ENCODE data around the gene RYR2.

RYR2 gene

DNA sequence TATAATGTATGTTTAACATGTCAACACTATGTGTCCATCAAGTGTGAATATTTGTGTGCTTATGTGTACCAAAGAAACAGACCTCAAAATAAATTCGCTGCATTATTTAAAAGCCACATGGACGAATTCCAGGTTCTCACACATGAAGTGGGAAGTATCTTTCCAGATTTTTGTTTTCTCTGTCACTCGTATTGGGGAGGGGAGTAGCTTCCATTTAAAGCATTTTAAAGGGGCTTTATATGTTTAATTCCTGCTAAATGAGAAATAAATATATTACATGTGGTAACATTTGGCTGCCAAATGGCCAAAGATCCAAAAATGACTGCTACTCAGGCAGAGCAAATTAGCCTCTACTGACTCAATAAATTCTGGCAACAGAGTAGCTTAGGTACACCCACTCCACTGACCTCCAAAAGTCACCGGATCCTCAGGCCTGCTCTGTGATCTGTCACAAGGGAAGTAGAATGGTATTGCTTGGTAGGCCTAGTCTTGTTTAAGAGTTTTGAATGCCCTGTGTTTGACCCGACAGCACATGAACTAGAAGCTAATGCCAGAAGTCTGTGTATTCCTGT is 670.7 kb downstream of the RYR2 start:
- H3K27ac ChIP-seq (ENCODE audit: low read length), result no peak overlapping the region
- H3K9me3 ChIP-seq (ENCODE audit: insufficient read depth, low read length), result no peaks in the 10 kb centered on the region
- H3K4me2 ChIP-seq (ENCODE audit: low read length), result no peak overlapping the region
- no peak overlapping the region for H2AFZ ChIP-seq (ENCODE audit: low read depth, low read length)
- no peaks in the 10 kb centered on the region for H3K36me3 ChIP-seq (replicated peaks; ENCODE audit: low read depth, low read length)
- H3K4me1 ChIP-seq (ENCODE audit: low read length), result peaks cover 24% of the 10 kb centered on the region
- H4K20me1 ChIP-seq (ENCODE audit: insufficient read depth, low read length), result no peaks in the 10 kb centered on the region
- no peaks in the 10 kb centered on the region for H3K79me2 ChIP-seq (ENCODE audit: low read length)
- H3K9ac ChIP-seq (ENCODE audit: low read length), result no peak overlapping the region
- H3K4me3 ChIP-seq (ENCODE audit: low read length), result no peak overlapping the region
- H3K27me3 ChIP-seq (ENCODE audit: low read depth, low read length), result no peaks in the 10 kb centered on the region
- TF ChIP-seq EZH2phosphoT487 (IDR thresholded peaks at IDR 0.05; ENCODE audit: low read depth), result no peak
- TF ChIP-seq, protein P1, sequence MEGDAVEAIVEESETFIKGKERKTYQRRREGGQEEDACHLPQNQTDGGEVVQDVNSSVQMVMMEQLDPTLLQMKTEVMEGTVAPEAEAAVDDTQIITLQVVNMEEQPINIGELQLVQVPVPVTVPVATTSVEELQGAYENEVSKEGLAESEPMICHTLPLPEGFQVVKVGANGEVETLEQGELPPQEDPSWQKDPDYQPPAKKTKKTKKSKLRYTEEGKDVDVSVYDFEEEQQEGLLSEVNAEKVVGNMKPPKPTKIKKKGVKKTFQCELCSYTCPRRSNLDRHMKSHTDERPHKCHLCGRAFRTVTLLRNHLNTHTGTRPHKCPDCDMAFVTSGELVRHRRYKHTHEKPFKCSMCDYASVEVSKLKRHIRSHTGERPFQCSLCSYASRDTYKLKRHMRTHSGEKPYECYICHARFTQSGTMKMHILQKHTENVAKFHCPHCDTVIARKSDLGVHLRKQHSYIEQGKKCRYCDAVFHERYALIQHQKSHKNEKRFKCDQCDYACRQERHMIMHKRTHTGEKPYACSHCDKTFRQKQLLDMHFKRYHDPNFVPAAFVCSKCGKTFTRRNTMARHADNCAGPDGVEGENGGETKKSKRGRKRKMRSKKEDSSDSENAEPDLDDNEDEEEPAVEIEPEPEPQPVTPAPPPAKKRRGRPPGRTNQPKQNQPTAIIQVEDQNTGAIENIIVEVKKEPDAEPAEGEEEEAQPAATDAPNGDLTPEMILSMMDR (IDR thresholded peaks at IDR 0.05; ENCODE audit: low read depth, low read length), result no peak

DNA sequence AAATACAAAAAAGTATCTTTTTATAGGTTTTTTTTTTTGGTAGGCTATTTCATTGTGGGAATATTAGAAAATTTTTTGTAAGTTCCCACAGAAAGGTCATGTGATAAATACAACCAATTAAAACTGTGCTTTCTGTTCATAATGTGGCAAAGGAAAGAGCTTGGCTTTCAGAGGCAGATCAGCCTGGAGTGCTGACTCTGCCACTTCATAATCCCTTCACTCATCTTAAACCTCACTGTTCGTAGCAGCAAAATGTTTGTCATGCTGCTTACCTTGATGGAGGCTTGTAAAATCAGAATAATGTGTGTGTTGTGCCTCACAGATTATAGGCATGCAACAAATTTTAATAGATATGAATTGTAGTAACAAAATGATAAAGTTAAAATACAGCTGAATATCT is 671.9 kb downstream of the RYR2 start:
- Histone ChIP-seq H3K27me3 (ENCODE audit: low read depth, low read length) (no peaks in the 10 kb centered on the region), H2AFZ (ENCODE audit: low read depth, low read length) (no peak overlapping the region), H3K9ac (ENCODE audit: low read length) (no peak overlapping the region), H3K36me3 (replicated peaks; ENCODE audit: low read depth, low read length) (no peaks in the 10 kb centered on the region), H3K4me2 (ENCODE audit: low read length) (no peak overlapping the region), H3K27ac (ENCODE audit: low read length) (no peak overlapping the region), H3K4me3 (ENCODE audit: low read length) (no peak overlapping the region), H3K79me2 (ENCODE audit: low read length) (no peaks in the 10 kb centered on the region), H4K20me1 (ENCODE audit: insufficient read depth, low read length) (no peaks in the 10 kb centered on the region), H3K9me3 (ENCODE audit: insufficient read depth, low read length) (0 out of 2 replicates have a peak, but pooled peaks cover 4% of the 10 kb centered on the region), H3K4me1 (ENCODE audit: low read length) (peaks cover 29% of the 10 kb centered on the region)
- TF ChIP-seq, protein P1 (IDR thresholded peaks at IDR 0.05; ENCODE audit: low read depth, low read length), result no peak
- no peak for TF ChIP-seq EZH2phosphoT487 (IDR thresholded peaks at IDR 0.05; ENCODE audit: low read depth)

DNA sequence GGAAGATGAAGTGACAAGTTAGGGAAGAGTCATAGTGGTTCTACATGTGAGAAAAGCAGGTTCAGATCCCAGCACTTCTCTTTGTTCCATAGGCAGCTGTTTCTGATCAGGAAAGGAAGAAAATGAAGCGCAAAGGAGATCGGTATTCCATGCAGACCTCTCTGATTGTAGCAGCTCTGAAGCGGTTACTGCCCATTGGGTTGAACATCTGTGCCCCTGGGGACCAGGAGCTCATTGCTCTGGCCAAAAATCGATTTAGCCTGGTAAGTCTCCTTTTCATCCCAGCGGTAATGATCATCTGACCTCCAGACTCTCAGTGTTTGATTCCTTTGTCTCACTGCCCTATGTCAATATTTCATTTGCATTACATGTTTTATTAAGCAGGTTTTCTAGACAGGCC is 675.1 kb downstream of the RYR2 start:
- no peaks in the 10 kb centered on the region for H4K20me1 ChIP-seq (ENCODE audit: insufficient read depth, low read length)
- peaks cover 15% of the 10 kb centered on the region for H3K4me1 ChIP-seq (ENCODE audit: low read length)
- H3K27me3 ChIP-seq (ENCODE audit: low read depth, low read length), result no peaks in the 10 kb centered on the region
- peak overlapping the region; percentile 39 for H3K4me2 ChIP-seq (ENCODE audit: low read length)
- TF ChIP-seq EZH2phosphoT487 (IDR thresholded peaks at IDR 0.05; ENCODE audit: low read depth), result no peak
- TF ChIP-seq, protein P1 (IDR thresholded peaks at IDR 0.05; ENCODE audit: low read depth, low read length), result no peak
- H3K36me3 ChIP-seq (replicated peaks; ENCODE audit: low read depth, low read length), result no peaks in the 10 kb centered on the region
- no peak overlapping the region for H3K9ac ChIP-seq (ENCODE audit: low read length)
- H3K9me3 ChIP-seq (ENCODE audit: insufficient read depth, low read length), result 0 out of 2 replicates have a peak, but pooled peaks cover 4% of the 10 kb centered on the region
- no peak overlapping the region for H3K27ac ChIP-seq (ENCODE audit: low read length)
- H3K79me2 ChIP-seq (ENCODE audit: low read length), result no peaks in the 10 kb centered on the region
- no peak overlapping the region for H2AFZ ChIP-seq (ENCODE audit: low read depth, low read length)
- H3K4me3 ChIP-seq (ENCODE audit: low read length), result peak overlapping the region; percentile 1; the same call in 1 of the 2 replicates

DNA sequence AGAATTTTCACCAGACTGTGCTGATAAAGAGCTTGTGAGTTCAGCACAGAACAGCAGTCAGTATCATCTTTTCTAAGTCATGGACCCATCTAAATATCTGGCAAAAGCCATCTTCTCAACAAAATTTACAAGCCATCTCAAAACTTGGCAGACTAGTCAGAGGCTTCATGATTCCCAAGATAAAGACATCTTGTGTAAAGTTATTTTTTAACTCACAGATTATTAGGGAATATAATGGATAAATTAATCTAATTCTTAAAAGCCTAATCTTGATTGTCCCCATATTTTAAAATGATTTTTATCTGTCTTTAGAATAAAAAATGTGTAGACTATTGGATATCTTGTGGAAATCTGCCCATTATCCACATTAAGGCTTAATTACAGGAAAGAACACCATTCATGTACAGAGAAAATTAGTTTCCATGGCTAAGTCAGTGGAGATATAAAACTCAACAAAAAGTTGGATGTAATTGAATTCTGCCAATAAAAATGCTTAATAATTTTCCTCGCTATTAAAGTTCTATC is 688.9 kb downstream of the RYR2 start:
- Histone ChIP-seq H3K27me3 (ENCODE audit: low read depth, low read length) (no peaks in the 10 kb centered on the region), H3K9ac (ENCODE audit: low read length) (no peak overlapping the region), H3K4me1 (ENCODE audit: low read length) (no peaks in the 10 kb centered on the region), H3K27ac (ENCODE audit: low read length) (no peak overlapping the region), H3K79me2 (ENCODE audit: low read length) (no peaks in the 10 kb centered on the region), H2AFZ (ENCODE audit: low read depth, low read length) (no peak overlapping the region), H3K4me2 (ENCODE audit: low read length) (no peak overlapping the region), H3K9me3 (ENCODE audit: insufficient read depth, low read length) (no peaks in the 10 kb centered on the region; the same call in 1 of the 2 replicates), H3K36me3 (replicated peaks; ENCODE audit: low read depth, low read length) (no peaks in the 10 kb centered on the region), H4K20me1 (ENCODE audit: insufficient read depth, low read length) (no peaks in the 10 kb centered on the region), H3K4me3 (ENCODE audit: low read length) (no peak overlapping the region)
- TF ChIP-seq, protein P1 (IDR thresholded peaks at IDR 0.05; ENCODE audit: low read depth, low read length), result no peak
- no peak for TF ChIP-seq EZH2phosphoT487 (IDR thresholded peaks at IDR 0.05; ENCODE audit: low read depth)

Measured in OCI-LY3 (cell line).